AG09309 (cell line): Measurements from ENCODE around the gene PQBP1.

Experiments
- DNase-seq: peaks from one replicate; pipeline ENCODE4 v3.0.0-alpha.2; 2010; ENCODE audit warnings: low read depth
- H3K4me3 ChIP-seq: 2 replicates; pipeline ENCODE4 v1.5.1; 2011; ENCODE audit warnings: mild to moderate bottlenecking, low read depth, low read length, moderate library complexity; ENCODE audit not compliant: control insufficient read depth
- TF ChIP-seq, protein P1 (sequence below): IDR thresholded peaks from 2 replicates; pipeline ENCODE4 v1.5.1; 2011; ENCODE audit warnings: mild to moderate bottlenecking, low read depth, low read length, inconsistent platforms; ENCODE audit not compliant: insufficient read depth, control insufficient read depth; ENCODE audit errors: missing control alignments

The PQBP1 gene

DNA sequence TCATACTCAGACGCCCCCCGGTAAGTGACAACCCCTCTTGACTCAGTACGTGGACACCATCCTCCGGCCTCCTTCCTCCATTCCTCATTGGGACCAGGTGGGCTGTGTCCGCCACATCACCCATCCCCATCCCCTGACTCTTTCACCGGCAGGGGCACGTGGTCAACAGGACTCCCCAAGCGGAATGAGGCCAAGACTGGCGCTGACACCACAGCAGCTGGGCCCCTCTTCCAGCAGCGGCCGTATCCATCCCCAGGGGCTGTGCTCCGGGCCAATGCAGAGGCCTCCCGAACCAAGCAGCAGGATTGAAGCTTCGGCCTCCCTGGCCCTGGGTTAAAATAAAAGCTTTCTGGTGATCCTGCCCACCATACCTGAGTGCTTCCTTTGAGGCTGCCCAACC lies 5.0 kb downstream of the PQBP1 start:
- H3K4me3 ChIP-seq: no peak overlapping the region

DNA sequence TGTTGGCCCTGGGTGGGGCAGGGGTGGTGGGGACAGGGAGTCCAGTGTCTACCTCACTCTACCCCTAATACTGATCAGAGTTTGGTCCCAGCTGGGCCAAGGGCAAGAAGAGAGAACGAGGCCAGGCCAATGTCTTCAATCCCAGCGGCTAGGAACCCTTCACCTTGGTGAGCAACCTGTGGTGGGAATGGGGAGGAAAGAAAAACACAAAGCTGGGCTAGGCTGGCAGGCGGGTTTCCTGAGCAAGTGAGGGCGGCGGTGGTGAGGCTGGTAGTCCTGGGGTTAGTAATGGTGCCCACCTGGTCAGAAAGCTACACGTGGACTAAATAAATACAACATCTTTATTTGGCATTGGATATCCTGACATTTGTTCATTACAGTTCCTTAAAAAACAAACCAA lies 5.6 kb downstream of the PQBP1 start:
- no peak overlapping the region for H3K4me3 ChIP-seq
- no peak for DNase-seq
- TF ChIP-seq, protein P1, sequence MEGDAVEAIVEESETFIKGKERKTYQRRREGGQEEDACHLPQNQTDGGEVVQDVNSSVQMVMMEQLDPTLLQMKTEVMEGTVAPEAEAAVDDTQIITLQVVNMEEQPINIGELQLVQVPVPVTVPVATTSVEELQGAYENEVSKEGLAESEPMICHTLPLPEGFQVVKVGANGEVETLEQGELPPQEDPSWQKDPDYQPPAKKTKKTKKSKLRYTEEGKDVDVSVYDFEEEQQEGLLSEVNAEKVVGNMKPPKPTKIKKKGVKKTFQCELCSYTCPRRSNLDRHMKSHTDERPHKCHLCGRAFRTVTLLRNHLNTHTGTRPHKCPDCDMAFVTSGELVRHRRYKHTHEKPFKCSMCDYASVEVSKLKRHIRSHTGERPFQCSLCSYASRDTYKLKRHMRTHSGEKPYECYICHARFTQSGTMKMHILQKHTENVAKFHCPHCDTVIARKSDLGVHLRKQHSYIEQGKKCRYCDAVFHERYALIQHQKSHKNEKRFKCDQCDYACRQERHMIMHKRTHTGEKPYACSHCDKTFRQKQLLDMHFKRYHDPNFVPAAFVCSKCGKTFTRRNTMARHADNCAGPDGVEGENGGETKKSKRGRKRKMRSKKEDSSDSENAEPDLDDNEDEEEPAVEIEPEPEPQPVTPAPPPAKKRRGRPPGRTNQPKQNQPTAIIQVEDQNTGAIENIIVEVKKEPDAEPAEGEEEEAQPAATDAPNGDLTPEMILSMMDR: no peak

More for the DNA sequence above, 5.0 kb downstream of the PQBP1 start:
- DNase-seq: no peak
- TF ChIP-seq, protein P1: no peak

- DNase-seq: no peak
- TF ChIP-seq, protein P1: no peak
- no peak overlapping the region for H3K4me3 ChIP-seq
Observed at GRCh38 chrX:48904180-48904579, 6.5 kb downstream of the PQBP1 start.

DNA sequence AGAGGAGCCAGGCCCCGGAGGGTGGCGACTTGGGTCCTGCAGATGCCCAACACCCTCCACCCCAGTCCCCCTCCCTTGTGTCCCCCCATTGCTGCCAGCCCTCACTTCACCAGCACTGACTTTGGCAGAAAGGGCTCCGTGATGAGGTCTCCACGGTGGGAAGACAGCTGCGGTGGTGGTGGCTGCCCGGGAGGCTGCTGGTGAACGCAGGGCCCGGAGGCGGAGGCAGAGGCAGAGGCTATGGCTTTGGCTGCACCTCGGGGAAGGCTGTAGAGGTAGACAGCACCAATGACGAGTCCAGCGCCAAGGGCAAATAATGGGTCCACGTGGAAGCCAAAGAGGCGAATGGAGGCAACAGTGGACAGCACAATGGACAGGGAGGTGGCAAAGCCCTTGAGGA lies 6.9 kb downstream of the PQBP1 start:
- DNase-seq: no peak
- no peak overlapping the region for H3K4me3 ChIP-seq
- TF ChIP-seq, protein P1: no peak

DNA sequence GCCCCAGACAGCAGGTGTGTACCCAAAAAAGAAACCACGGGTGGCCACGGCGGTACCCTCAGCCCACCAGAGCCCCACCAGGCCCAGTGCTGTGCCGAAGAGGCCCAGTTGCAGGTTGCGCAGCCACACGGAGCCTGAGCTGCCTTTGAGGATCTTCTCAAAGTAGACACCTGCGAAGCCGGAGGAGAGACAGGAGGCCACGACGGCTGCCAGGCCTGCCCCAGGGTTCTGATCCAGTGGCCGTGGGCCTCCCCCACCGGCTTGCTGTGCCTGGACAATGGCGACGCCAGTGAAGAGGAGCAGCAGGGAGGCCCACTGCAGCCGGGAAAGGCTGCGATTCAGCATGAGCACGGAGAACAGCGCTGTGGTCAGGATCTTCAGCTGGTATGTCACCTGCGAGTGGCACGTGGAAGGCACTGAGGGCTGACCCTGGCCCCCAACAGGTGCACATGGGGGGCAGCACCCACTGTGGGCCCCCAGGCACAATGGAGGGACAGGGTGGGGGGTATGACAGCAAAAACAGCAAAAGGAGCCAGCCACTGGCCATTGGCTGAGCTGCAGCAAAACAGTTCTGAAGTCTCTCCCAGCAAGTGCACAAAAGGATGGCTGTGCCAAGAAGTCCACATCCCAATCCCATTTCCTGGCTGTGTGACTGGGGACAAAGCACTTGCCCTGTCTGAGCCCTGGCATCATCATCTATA lies 7.5 kb downstream of the PQBP1 start:
- TF ChIP-seq, protein P1: no peak
- H3K4me3 ChIP-seq: no peak overlapping the region
- no peak for DNase-seq

DNA sequence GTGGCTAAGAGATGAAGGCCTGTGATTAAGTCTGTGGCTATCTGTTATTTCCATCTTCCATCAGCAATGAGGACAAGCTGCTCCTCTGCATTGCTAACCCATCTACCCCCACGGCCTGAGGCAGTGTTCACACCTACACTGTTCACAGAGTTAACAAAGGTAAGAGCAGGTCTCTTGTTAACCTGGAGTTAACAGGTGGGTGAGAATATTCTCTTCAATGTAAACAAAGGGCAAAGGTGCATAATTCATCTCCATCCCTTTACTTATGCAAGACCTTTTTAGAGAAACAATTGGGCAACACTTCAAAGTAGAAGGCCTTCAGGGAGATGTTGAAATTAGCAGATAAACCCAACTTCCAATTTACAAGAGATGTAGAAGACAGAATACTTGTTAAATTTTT lies 10.9 kb downstream of the PQBP1 start:
- TF ChIP-seq, protein P1: no peak
- no peak for DNase-seq

DNA sequence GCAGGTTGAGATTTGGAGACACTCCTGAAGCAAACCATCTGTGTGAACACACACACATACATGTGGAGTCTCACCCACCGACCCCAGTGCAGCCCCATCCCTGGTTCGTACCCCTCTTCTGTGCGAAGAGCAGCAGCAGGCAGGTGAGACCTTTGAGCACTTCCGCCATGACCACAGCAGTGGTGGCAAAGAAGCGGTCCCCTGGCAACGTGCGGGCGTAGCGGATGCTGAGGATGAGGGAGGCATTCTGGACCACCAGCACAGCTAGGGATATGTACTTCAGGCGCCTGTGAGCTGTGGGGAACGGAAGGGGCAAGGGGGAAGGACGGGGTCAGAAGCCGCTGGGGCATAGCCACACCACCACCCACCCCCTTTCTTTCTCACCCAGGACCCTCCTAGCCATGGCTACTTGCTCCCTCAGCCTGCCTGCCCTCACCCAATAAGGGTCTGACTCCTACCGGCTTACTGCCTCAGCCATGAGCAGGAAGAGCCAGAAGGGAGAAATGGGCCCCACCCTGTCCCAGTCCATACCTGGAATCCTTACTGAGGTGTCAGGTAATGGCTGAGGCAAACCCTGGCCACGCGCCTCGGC lies 12.1 kb downstream of the PQBP1 start:
- DNase-seq: no peak
- no peak overlapping the region; the same call in 1 of the 2 replicates for H3K4me3 ChIP-seq
- TF ChIP-seq, protein P1: no peak

More for the DNA sequence above, 10.9 kb downstream of the PQBP1 start:
- H3K4me3 ChIP-seq: no peak overlapping the region
